Cardiac fibroblast (primary cell): Measurements from ENCODE around the gene SFTPB.

Experiments used
- DNase-seq, 2 donors: peaks; one replicate each; pipeline versions ENCODE4 v3.0.0 to v3.0.0-alpha.2; 2010; ENCODE audit warnings: low read depth in 2 of 2
- H3K4me3 ChIP-seq, 2 donors: replicated peaks in 1 of 2; 1 replicate in 1 of 2; 2 replicates in 1 of 2; pipeline ENCODE4 v1.5.1; 2011; ENCODE audit warnings: low read depth in 2 of 2, low read length in 2 of 2, mild to moderate bottlenecking in 2 of 2, moderate library complexity in 1 of 2
- TF ChIP-seq, protein P1 (sequence below): IDR thresholded peaks from one replicate; pipeline ENCODE4 v1.5.1; 2011; ENCODE audit warnings: low read depth, mild to moderate bottlenecking, low read length, inconsistent platforms

SFTPB gene

DNA sequence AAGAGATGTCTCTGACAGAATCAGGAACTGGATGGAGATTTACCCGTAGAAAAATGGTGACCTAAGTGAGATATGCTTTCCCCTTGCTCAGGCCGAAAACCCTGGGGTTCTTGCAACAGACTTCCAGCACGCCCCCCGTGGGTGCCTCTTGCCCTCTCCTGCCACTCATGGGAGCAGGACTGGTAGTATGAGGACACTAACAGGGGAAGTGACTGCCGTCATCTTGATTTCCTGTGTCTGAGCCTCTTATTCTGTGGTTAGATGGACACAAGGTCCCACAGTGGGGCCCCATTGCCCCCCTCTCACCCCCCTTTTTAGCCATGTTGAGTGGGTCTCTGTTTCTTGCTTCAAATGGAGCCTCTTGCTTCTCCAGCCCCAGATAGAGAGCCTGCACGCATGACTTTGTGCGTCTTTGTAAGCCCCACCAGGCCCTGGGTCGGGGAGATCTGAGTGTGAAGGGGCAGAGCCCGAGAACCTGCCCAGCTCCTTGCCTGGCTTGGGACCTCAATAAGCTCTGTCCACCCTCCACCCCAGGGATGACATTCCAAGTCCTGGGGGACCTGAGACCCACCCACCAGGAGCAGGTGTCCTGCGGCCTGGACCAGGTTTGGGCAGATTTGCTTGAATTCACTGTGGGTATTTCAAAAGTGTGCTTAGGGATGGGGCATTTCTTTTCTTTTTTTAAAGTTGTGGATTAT is 38.7 kb upstream of the SFTPB start:
- TF ChIP-seq, protein P1, sequence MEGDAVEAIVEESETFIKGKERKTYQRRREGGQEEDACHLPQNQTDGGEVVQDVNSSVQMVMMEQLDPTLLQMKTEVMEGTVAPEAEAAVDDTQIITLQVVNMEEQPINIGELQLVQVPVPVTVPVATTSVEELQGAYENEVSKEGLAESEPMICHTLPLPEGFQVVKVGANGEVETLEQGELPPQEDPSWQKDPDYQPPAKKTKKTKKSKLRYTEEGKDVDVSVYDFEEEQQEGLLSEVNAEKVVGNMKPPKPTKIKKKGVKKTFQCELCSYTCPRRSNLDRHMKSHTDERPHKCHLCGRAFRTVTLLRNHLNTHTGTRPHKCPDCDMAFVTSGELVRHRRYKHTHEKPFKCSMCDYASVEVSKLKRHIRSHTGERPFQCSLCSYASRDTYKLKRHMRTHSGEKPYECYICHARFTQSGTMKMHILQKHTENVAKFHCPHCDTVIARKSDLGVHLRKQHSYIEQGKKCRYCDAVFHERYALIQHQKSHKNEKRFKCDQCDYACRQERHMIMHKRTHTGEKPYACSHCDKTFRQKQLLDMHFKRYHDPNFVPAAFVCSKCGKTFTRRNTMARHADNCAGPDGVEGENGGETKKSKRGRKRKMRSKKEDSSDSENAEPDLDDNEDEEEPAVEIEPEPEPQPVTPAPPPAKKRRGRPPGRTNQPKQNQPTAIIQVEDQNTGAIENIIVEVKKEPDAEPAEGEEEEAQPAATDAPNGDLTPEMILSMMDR = no peak
- no peak overlapping the region for H3K4me3 ChIP-seq
- no peak for DNase-seq

DNA sequence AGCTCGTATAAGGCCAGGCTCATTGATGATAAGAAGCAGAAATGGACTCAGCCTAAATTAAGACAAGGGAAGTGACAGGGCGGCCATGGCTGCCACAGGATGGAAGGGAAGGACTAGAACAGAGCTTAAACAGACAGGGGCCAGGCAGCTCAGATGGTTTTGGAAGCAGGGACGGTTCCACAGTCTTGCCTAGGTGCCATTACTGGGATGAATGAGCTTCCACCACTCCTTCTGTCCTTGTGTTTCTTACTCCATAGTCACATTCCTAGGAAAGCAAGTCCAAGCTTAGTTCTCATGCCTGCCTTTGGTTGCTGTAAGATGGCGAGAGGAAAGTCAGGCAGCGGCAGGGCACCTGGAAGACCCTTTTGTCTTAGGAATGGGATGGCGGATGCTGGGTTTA is 38.1 kb upstream of the SFTPB start:
- TF ChIP-seq, protein P1 = no peak
- no peak overlapping the region for H3K4me3 ChIP-seq
- no peak for DNase-seq

DNA sequence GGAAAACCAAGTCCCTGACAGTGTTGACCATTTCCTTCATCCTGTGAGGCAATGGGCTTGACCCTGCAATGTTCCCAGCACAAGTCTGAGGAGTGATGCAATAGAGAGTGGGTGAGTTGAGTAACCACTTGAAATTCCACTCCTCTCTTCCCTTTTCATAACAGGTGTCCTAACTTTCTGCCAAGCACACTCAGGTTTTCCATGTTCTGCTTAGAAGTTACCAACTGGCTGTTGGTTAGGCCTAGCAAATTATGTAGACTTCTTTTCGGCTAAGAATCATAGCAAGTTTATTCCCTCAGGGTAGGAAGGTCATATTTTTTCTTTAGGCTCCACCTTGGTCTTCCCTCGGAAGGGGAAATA is 37.7 kb upstream of the SFTPB start:
- DNase-seq = peak; percentile 98
- H3K4me3 ChIP-seq = no peak overlapping the region
- TF ChIP-seq, protein P1 = no peak

DNA sequence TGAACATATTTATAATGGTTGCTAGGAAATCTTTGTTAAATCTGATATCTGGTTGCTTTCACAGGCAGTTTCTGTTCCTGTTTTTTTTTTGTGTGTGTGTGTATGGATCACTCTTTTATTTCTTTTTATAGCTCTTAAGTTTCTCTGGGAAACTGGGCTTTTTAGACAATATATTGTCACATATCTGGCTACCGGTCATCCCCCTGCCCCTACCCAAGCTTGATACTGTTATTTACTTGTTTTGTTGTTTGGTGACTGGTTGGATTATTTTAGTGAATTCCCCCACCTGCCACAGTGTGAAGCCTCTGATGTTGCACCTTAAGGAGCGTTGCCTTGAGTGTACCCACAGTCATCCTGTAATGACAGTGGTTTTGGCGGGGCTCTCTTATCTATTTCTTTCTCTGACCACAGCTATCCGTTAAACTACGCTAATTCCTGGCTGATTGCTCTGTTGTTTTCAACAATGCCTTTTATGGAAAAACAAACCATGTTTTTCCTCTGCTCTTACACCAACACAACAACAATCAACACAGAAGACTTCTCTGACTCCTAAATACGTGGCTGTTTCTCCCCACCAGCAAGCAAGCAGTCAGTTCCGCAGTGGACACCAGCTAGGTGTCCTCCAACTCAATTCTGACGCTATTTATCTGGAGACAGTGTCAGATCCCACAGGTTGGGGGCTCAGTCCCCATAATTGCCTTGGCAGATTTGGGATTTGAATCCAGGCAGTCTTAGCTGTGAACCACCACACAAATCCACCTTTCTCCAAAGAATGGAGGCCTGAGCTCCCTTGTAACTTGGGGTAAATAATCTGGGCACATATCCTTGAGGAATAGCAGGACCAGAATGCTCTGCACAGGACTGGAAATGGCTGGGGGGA is 37.0 kb upstream of the SFTPB start:
- no peak overlapping the region for H3K4me3 ChIP-seq
- DNase-seq = peak in 1 of 2 donors; percentile 25
- TF ChIP-seq, protein P1 = no peak

DNA sequence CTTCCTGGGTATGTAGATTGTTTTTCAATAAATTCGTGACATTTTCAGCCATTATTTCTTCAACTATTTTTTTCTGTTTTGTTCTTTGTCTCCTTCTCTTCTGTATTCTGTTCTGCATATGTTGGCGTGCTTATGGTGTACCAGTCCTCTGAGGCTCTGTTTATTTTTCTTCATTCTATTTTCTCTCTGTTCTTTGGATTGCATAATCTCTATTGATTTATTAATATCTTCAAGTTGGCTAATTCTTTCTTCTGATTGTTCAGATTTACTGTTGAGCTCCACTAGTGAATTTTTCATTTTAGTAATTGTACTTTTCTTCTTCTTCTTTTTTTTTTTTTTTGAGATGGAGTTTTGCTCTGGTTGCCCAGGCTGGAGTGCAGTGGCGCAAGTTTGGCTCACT is 36.0 kb upstream of the SFTPB start:
- TF ChIP-seq, protein P1 = no peak
- no peak overlapping the region for H3K4me3 ChIP-seq
- no peak for DNase-seq

DNA sequence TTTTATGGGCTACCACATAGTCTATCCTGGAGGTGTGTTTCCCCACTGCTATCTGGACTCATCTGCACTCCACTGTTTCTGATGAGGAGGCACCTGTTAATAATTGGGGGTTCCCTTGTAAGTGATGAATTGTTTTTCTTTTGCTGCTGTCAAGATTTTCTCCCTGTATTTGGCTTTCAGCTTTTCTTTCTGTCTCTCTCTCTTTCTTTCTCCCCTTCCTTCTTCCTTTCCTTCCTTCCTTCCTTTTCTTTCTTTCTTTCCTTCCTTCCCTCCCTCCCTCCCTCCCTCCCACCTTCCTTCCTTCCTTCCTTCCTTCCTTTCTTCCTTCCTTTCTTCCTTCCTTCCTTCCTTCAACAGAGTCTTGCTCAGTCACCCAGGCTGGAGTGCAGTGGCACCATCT is 35.3 kb upstream of the SFTPB start:
- TF ChIP-seq, protein P1 = no peak
- H3K4me3 ChIP-seq = no peak overlapping the region
- DNase-seq = no peak
